Neural cell (in vitro differentiated cells): ENCODE measurements around the gene RPS6KA2.

Source experiments
- CTCF ChIP-seq: fragments of 450-650 bp; IDR thresholded peaks from 2 replicates; pipeline ENCODE4 v1.5.1; 2014; ENCODE audit warnings: antibody characterized with exemption, mild to moderate bottlenecking, moderate library complexity; ENCODE audit not compliant: poor library complexity, severe bottlenecking
- MXI1 ChIP-seq: fragments of 450-650 bp; conservative IDR thresholded peaks from 2 replicates; pipeline ENCODE4 v1.6.1; 2014; ENCODE audit warnings: antibody characterized with exemption, mild to moderate bottlenecking; ENCODE audit not compliant: poor library complexity, severe bottlenecking
- RAD21 ChIP-seq: fragments of 450-650 bp; conservative IDR thresholded peaks from 2 replicates; pipeline ENCODE4 v1.6.1; 2014; ENCODE audit warnings: antibody characterized with exemption, mild to moderate bottlenecking, moderate library complexity
- TAF1 ChIP-seq: IDR thresholded peaks from 2 replicates; pipeline ENCODE4 v1.6.1; 2012; ENCODE audit warnings: low read depth

GRCh38 chr6:166484863-166485262, 142.2 kb downstream of the RPS6KA2 start:
- TF ChIP-seq CTCF: no peak
- no peak for TF ChIP-seq MXI1
- no peak for TF ChIP-seq RAD21
- TF ChIP-seq TAF1: no peak
